Karpas-422 (cell line): ENCODE measurements around the gene GPD1. TPM values are rescaled to one million over a fixed set of nuclear protein-coding genes. Genes with fewer than 3 reads are reported as not detected.

Source experiments
- DNase-seq: peaks from one replicate; pipeline ENCODE4 v3.0.0-alpha.2; 2015
- H2AFZ ChIP-seq: fragments of 200-600 bp; sonication (generic); 2 replicates; pipeline ENCODE4 v1.6.1; 2014; ENCODE audit warnings: antibody characterized with exemption, low read length, mixed read lengths
- H3K27ac ChIP-seq: fragments of 200-600 bp; sonication (generic); 2 replicates; pipeline ENCODE4 v1.5.1; 2014; ENCODE audit warnings: mild to moderate bottlenecking, low read length, moderate library complexity
- H3K27me3 ChIP-seq: fragments of 200-600 bp; sonication (generic); 2 replicates; pipeline ENCODE4 v1.6.1; 2014; ENCODE audit warnings: low read length, mixed read lengths
- H3K36me3 ChIP-seq: fragments of 200-600 bp; sonication (generic); 2 replicates; pipeline ENCODE4 v1.6.1; 2014; ENCODE audit warnings: low read length, mixed read lengths; ENCODE audit not compliant: insufficient read depth
- H3K4me1 ChIP-seq: fragments of 200-600 bp; sonication (generic); 2 replicates; pipeline ENCODE4 v1.6.1; 2014; ENCODE audit warnings: mild to moderate bottlenecking, low read length, mixed read lengths
- H3K4me2 ChIP-seq: fragments of 200-600 bp; sonication (generic); 2 replicates; pipeline ENCODE4 v1.6.1; 2014; ENCODE audit warnings: low read length, low read depth, mild to moderate bottlenecking; ENCODE audit not compliant: poor library complexity, severe bottlenecking
- H3K4me3 ChIP-seq: fragments of 200-600 bp; sonication (generic); 2 replicates; pipeline ENCODE4 v1.5.1; 2014; ENCODE audit warnings: mild to moderate bottlenecking, antibody characterized with exemption, low read length, mixed read lengths
- H3K79me2 ChIP-seq: fragments of 200-600 bp; sonication (generic); 2 replicates; pipeline ENCODE4 v1.6.1; 2014; ENCODE audit warnings: mild to moderate bottlenecking, low read length, mixed read lengths
- H3K9ac ChIP-seq: fragments of 200-600 bp; sonication (generic); 2 replicates; pipeline ENCODE4 v1.6.0; 2014; ENCODE audit warnings: low read length
- H3K9me2 ChIP-seq: fragments of 200-600 bp; sonication (generic), shearing (Covaris generic); replicated peaks from 2 replicates; pipeline ENCODE4 v1.6.0; 2014; ENCODE audit warnings: mild to moderate bottlenecking, low read length, moderate library complexity; ENCODE audit not compliant: insufficient read depth
- H3K9me3 ChIP-seq: fragments of 300-700, 200-600 bp; sonication (generic); 2 replicates; pipeline ENCODE4 v1.6.1; 2014; ENCODE audit warnings: low read length, mixed read lengths
- H4K20me1 ChIP-seq: fragments of 200-600 bp; sonication (generic); 2 replicates; pipeline ENCODE4 v1.6.1; 2014; ENCODE audit warnings: mild to moderate bottlenecking, antibody characterized with exemption, low read length, low read depth; ENCODE audit not compliant: insufficient read depth
- total RNA-seq: library from RNA; depleted of rRNA; stranded (reverse); fragments of >200 nt; shearing (Covaris generic); gene quantifications from 2 replicates; pipeline ENCODE4 v1.2.3, GENCODE V29; 2014; ENCODE audit warnings: low replicate concordance

The GPD1 gene
- total RNA-seq, 1 experiment from 2014 or later: 1.0 TPM

GRCh38 chr12:50060120-50060468 lies 43.7 kb upstream of the GPD1 start:
- no peaks in the 10 kb centered on the region for H3K36me3 ChIP-seq
- H3K9ac ChIP-seq: no peak overlapping the region
- H3K9me3 ChIP-seq: no peaks in the 10 kb centered on the region
- H2AFZ ChIP-seq: no peak overlapping the region
- H3K4me1 ChIP-seq: peaks cover 39% of the 10 kb centered on the region
- no peak for DNase-seq
- no peaks in the 10 kb centered on the region for H3K27me3 ChIP-seq
- H3K9me2 ChIP-seq: no peaks in the 10 kb centered on the region
- H3K79me2 ChIP-seq: no peaks in the 10 kb centered on the region
- no peak overlapping the region for H3K4me3 ChIP-seq
- no peaks in the 10 kb centered on the region for H4K20me1 ChIP-seq
- H3K27ac ChIP-seq: no peak overlapping the region
- no peak overlapping the region for H3K4me2 ChIP-seq

- Histone ChIP-seq H2AFZ (no peak overlapping the region), H3K4me3 (no peak overlapping the region), H3K79me2 (no peaks in the 10 kb centered on the region), H3K4me2 (no peak overlapping the region), H3K4me1 (peaks cover 42% of the 10 kb centered on the region), H3K27ac (no peak overlapping the region), H3K9me3 (no peaks in the 10 kb centered on the region), H3K36me3 (no peaks in the 10 kb centered on the region), H3K9ac (no peak overlapping the region), H3K27me3 (no peaks in the 10 kb centered on the region), H4K20me1 (no peaks in the 10 kb centered on the region), H3K9me2 (no peaks in the 10 kb centered on the region)
- DNase-seq: no peak
These were observed 42.6 kb upstream of the GPD1 start for GRCh38 chr12:50061171-50061570.

- Histone ChIP-seq H3K4me2 (no peak overlapping the region), H3K4me3 (no peak overlapping the region), H3K27me3 (no peaks in the 10 kb centered on the region), H3K9me3 (no peaks in the 10 kb centered on the region), H4K20me1 (no peaks in the 10 kb centered on the region), H3K9ac (no peak overlapping the region), H3K79me2 (no peaks in the 10 kb centered on the region), H3K36me3 (no peaks in the 10 kb centered on the region), H3K9me2 (no peaks in the 10 kb centered on the region), H3K27ac (no peak overlapping the region), H2AFZ (no peak overlapping the region), H3K4me1 (peaks cover 42% of the 10 kb centered on the region)
- DNase-seq: no peak
These were observed 41.7 kb upstream of the GPD1 start for GRCh38 chr12:50061946-50062686.

GRCh38 chr12:50062728-50063460 lies 40.9 kb upstream of the GPD1 start:
- Histone ChIP-seq H4K20me1 (no peaks in the 10 kb centered on the region), H3K9ac (no peak overlapping the region), H2AFZ (no peak overlapping the region), H3K27ac (no peak overlapping the region), H3K79me2 (no peaks in the 10 kb centered on the region), H3K4me2 (no peak overlapping the region), H3K9me2 (no peaks in the 10 kb centered on the region), H3K4me1 (peaks cover 40% of the 10 kb centered on the region), H3K36me3 (no peaks in the 10 kb centered on the region), H3K4me3 (no peak overlapping the region), H3K27me3 (no peaks in the 10 kb centered on the region), H3K9me3 (no peaks in the 10 kb centered on the region)
- DNase-seq: no peak

- no peak for DNase-seq
- Histone ChIP-seq H3K4me2 (no peak overlapping the region), H3K9me3 (no peaks in the 10 kb centered on the region)
These were observed 38.0 kb upstream of the GPD1 start for GRCh38 chr12:50065726-50066310.

GRCh38 chr12:50066402-50066801 lies 37.4 kb upstream of the GPD1 start:
- DNase-seq: peak; percentile 62
- no peaks in the 10 kb centered on the region for H4K20me1 ChIP-seq
- peaks cover 39% of the 10 kb centered on the region for H3K4me1 ChIP-seq
- H3K9me2 ChIP-seq: no peaks in the 10 kb centered on the region
- no peak overlapping the region for H3K4me3 ChIP-seq
- no peak overlapping the region for H3K4me2 ChIP-seq
- no peak overlapping the region for H3K9ac ChIP-seq
- H3K79me2 ChIP-seq: no peaks in the 10 kb centered on the region; the same call in 1 of the 2 replicates
- H3K9me3 ChIP-seq: no peaks in the 10 kb centered on the region
- no peak overlapping the region for H2AFZ ChIP-seq
- no peaks in the 10 kb centered on the region for H3K27me3 ChIP-seq
- peak overlapping the region; percentile 21 for H3K27ac ChIP-seq
- peaks cover 8% of the 10 kb centered on the region; the same call in 1 of the 2 replicates for H3K36me3 ChIP-seq

More at GRCh38 chr12:50065726-50066310, 38.0 kb upstream of the GPD1 start:
- Histone ChIP-seq H3K4me1 (peaks cover 36% of the 10 kb centered on the region), H3K9ac (no peak overlapping the region), H3K9me2 (no peaks in the 10 kb centered on the region), H3K36me3 (peaks cover 8% of the 10 kb centered on the region; the same call in 1 of the 2 replicates), H4K20me1 (no peaks in the 10 kb centered on the region), H2AFZ (no peak overlapping the region), H3K4me3 (no peak overlapping the region), H3K27ac (peak overlapping the region; percentile 21), H3K27me3 (no peaks in the 10 kb centered on the region), H3K79me2 (no peaks in the 10 kb centered on the region; the same call in 1 of the 2 replicates)

GRCh38 chr12:50069069-50069468 lies 34.7 kb upstream of the GPD1 start:
- H3K9ac ChIP-seq: no peak overlapping the region
- H4K20me1 ChIP-seq: no peaks in the 10 kb centered on the region
- H3K9me2 ChIP-seq: no peaks in the 10 kb centered on the region
- no peak overlapping the region for H3K27ac ChIP-seq
- no peak for DNase-seq
- no peaks in the 10 kb centered on the region; the same call in 1 of the 2 replicates for H3K79me2 ChIP-seq
- H3K9me3 ChIP-seq: no peaks in the 10 kb centered on the region
- H3K36me3 ChIP-seq: peaks cover 8% of the 10 kb centered on the region; the same call in 1 of the 2 replicates
- peaks cover 59% of the 10 kb centered on the region for H3K4me1 ChIP-seq
- no peaks in the 10 kb centered on the region for H3K27me3 ChIP-seq
- no peak overlapping the region for H3K4me3 ChIP-seq
- no peak overlapping the region for H2AFZ ChIP-seq
- H3K4me2 ChIP-seq: no peak overlapping the region

GRCh38 chr12:50069539-50069938 lies 34.3 kb upstream of the GPD1 start:
- no peak overlapping the region for H3K9ac ChIP-seq
- peaks cover 56% of the 10 kb centered on the region for H3K4me1 ChIP-seq
- H3K36me3 ChIP-seq: peaks cover 8% of the 10 kb centered on the region; the same call in 1 of the 2 replicates
- H3K4me3 ChIP-seq: no peak overlapping the region
- no peaks in the 10 kb centered on the region for H4K20me1 ChIP-seq
- no peaks in the 10 kb centered on the region for H3K27me3 ChIP-seq
- no peak overlapping the region for H3K4me2 ChIP-seq
- no peaks in the 10 kb centered on the region; the same call in 1 of the 2 replicates for H3K79me2 ChIP-seq
- H3K9me2 ChIP-seq: no peaks in the 10 kb centered on the region
- H3K27ac ChIP-seq: no peak overlapping the region
- no peak for DNase-seq
- H3K9me3 ChIP-seq: no peaks in the 10 kb centered on the region
- no peak overlapping the region for H2AFZ ChIP-seq
